Left ventricle myocardium inferior (tissue), 1 donor: ENCODE results near the gene CERK. TPM values are rescaled to one million over a fixed set of nuclear protein-coding genes. Genes with fewer than 3 reads are reported as not detected.
A peak's percentile ranks its signal among the peaks of the same experiment; 100 is the strongest.

ENCODE experiments used
- DNase-seq: peaks from one replicate; pipeline ENCODE4 v3.0.0-alpha.2; 2020
- H3K27ac ChIP-seq: fragments of 200-600 bp; replicated peaks from 2 replicates; pipeline ENCODE4 v1.8.0; 2021
- H3K27me3 ChIP-seq: fragments of 200-600 bp; 2 replicates; pipeline ENCODE4 v1.8.0; 2021; ENCODE audit warnings: low read depth
- H3K36me3 ChIP-seq: fragments of 200-600 bp; 2 replicates; pipeline ENCODE4 v1.8.0; 2021
- H3K4me1 ChIP-seq: fragments of 200-600 bp; 2 replicates; pipeline ENCODE4 v1.8.0; 2021
- H3K4me3 ChIP-seq: fragments of 200-600 bp; 2 replicates; pipeline ENCODE4 v1.8.0; 2021; ENCODE audit warnings: mild to moderate bottlenecking, moderate library complexity
- H3K9me3 ChIP-seq: fragments of 200-600 bp; replicated peaks from 2 replicates; pipeline ENCODE4 v1.8.0; 2021
- CTCF ChIP-seq: fragments of 200-600 bp; IDR thresholded peaks from 2 replicates; pipeline ENCODE4 v1.8.0; 2021; ENCODE audit warnings: antibody characterized with exemption, mild to moderate bottlenecking, borderline replicate concordance
- intact Hi-C: fragments of 100-400 bp; cut with micrococcal nuclease; formaldehyde crosslinking; loops from one replicate; pipeline ENCODE4 v1.11.0; 2022
- total RNA-seq: library from RNA; stranded (reverse); fragmentation: NEBNext Ultra II Directional; extraction: Animal tissue kit (Norgen Biotek cat#: 25700); gene quantifications from one replicate; pipeline ENCODE4 v1.2.1, GENCODE V29; 2021
- donor health status: DM: no; HTN: yes; CAD: no; lungs with severe emphysema.

The CERK gene
- total RNA-seq, 1 donor from 2014 or later: 76.9 TPM

- intact Hi-C loops: no loop called here
- no peaks in the 10 kb centered on the region for H3K27me3 ChIP-seq
- DNase-seq: no peak
- H3K36me3 ChIP-seq: no peaks in the 10 kb centered on the region
- H3K4me3 ChIP-seq: no peak overlapping the region
- H3K4me1 ChIP-seq: peaks cover 71% of the 10 kb centered on the region
- peaks cover 6% of the 10 kb centered on the region for H3K9me3 ChIP-seq
- H3K27ac ChIP-seq: peak overlapping the region; percentile 62
- TF ChIP-seq CTCF: no peak
These were observed 12.9 kb upstream of the CERK start for GRCh38 chr22:46750863-46751443.

GRCh38 chr22:46750530-46750800 is 12.4 kb upstream of the CERK start:
- Histone ChIP-seq H3K4me1 (peaks cover 71% of the 10 kb centered on the region), H3K9me3 (peaks cover under 1% of the 10 kb centered on the region), H3K27me3 (no peaks in the 10 kb centered on the region), H3K27ac (peak overlapping the region; percentile 62), H3K4me3 (no peak overlapping the region), H3K36me3 (no peaks in the 10 kb centered on the region)
- DNase-seq: no peak
- intact Hi-C loops: no loop called here
- no peak for TF ChIP-seq CTCF

- Histone ChIP-seq H3K9me3 (no peaks in the 10 kb centered on the region), H3K27me3 (no peaks in the 10 kb centered on the region), H3K36me3 (no peaks in the 10 kb centered on the region), H3K4me1 (peaks cover 70% of the 10 kb centered on the region), H3K4me3 (no peak overlapping the region), H3K27ac (peak overlapping the region; percentile 62)
- intact Hi-C loops: no loop called here
- DNase-seq: no peak
- TF ChIP-seq CTCF: no peak
These were observed 11.9 kb upstream of the CERK start for GRCh38 chr22:46749682-46750529.

GRCh38 chr22:46748908-46749675 is 11.0 kb upstream of the CERK start:
- Histone ChIP-seq H3K27me3 (no peaks in the 10 kb centered on the region), H3K36me3 (no peaks in the 10 kb centered on the region), H3K4me1 (peaks cover 62% of the 10 kb centered on the region), H3K27ac (no peak overlapping the region), H3K4me3 (no peak overlapping the region), H3K9me3 (no peaks in the 10 kb centered on the region)
- DNase-seq: no peak
- intact Hi-C loops: no loop called here
- no peak for TF ChIP-seq CTCF

GRCh38 chr22:46748206-46748907 is 10.3 kb upstream of the CERK start:
- intact Hi-C loops: no loop called here
- peaks cover 54% of the 10 kb centered on the region for H3K4me1 ChIP-seq
- DNase-seq: no peak
- H3K36me3 ChIP-seq: no peaks in the 10 kb centered on the region
- H3K9me3 ChIP-seq: no peaks in the 10 kb centered on the region
- no peak overlapping the region for H3K27ac ChIP-seq
- no peak overlapping the region for H3K4me3 ChIP-seq
- H3K27me3 ChIP-seq: no peaks in the 10 kb centered on the region
- no peak for TF ChIP-seq CTCF
